Endometrial microvascular endothelial cells (primary cell): Measurements from ENCODE around the gene SLC38A11. TPM values are rescaled to one million over a fixed set of nuclear protein-coding genes. Genes with fewer than 3 reads are reported as not detected.
"Not testable (repeated sequence)": the region's sequence is repeated elsewhere in the genome, so short reads cannot be mapped to it uniquely, and the experiment has no call there.

ENCODE experiments used
- in situ Hi-C: cut with HindIII; loops from 2 replicates; pipeline ENCODE4 v1.10.0; 2017; ENCODE audit warnings: low sequenced_read_pairs, low pct_unique_long_range_greater_than_20kb; ENCODE audit errors: inconsistent ontology term
- total RNA-seq: library from RNA; depleted of rRNA; stranded (reverse); fragments of >200 nt; gene quantifications from one replicate; pipeline ENCODE4 v1.2.3, GENCODE V29; 2015; ENCODE audit errors: inconsistent ontology term

SLC38A11 gene
- total RNA-seq, 1 donor from 2014 or later = not detected

- in situ Hi-C loops = not testable (repeated sequence)
These were observed 95.2 kb downstream of the SLC38A11 start for GRCh38 chr2:164859906-164860693.

DNA sequence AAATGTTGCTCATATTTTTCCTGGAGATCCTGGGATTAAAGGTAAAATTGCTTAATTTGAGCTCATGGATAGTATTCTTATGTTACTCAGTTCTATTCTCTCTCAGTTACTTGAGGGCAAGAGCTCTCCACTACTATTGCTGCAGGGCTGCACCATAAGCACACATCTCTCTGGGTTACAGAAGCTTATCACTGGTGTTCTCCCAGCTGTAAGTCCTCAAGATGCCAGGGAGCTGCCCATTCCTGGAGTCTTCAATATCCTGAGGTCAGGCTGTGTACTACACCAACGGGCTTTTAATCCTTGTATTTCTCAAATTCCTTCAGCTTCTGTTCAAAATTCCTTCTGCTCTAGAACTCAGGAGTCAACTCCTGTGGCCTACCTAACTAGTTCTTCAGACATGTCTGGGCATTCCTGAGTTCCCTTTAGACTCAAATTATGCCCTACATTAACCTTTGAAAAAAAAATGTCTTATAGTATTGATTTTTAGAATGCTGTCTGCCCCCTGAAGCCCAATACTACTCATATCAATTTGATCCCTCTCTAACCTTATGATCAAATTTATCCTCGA is 96.0 kb downstream of the SLC38A11 start:
- in situ Hi-C loops = no loop called here

- in situ Hi-C loops = no loop called here
These were observed 103.2 kb downstream of the SLC38A11 start for GRCh38 chr2:164852086-164852485.

GRCh38 chr2:164850235-164850634 is 105.1 kb downstream of the SLC38A11 start:
- in situ Hi-C loops = no loop called here

- in situ Hi-C loops = no loop called here
These were observed 105.8 kb downstream of the SLC38A11 start for GRCh38 chr2:164849506-164849905.

- in situ Hi-C loops = no loop called here
These were observed 107.2 kb downstream of the SLC38A11 start for GRCh38 chr2:164847981-164848741.

- in situ Hi-C loops = no loop called here
These were observed 108.0 kb downstream of the SLC38A11 start for GRCh38 chr2:164847291-164847690.

DNA sequence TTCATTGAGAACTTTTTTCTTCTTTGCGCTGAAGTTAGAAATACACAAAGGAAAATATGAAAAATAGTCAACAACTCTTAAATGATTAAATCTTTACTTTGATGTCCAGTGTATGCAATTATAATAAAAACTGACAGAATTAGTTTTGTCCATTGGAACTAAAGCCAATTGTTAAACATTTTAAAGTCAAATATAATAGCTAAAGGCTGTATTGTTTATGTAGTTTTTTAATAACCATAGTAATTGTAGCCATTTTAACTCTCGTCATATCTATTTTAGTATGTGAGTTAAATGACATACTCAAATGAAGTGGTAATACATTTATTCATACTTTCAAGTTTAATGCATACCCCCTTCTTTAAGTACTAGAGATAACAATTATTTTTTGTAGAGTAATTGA is 109.0 kb downstream of the SLC38A11 start:
- in situ Hi-C loops = no loop called here

Other genes starting within 250 kb of the SLC38A11 start
- gene COBLL1, start 113.7 kb downstream of the SLC38A11 start, total RNA-seq = 12.2 TPM
- gene SCN3A, start 248.5 kb upstream of the SLC38A11 start, total RNA-seq = not detected